ENCODE data around the gene PPWD1.
"Not testable (repeated sequence)": the region's sequence is repeated elsewhere in the genome, so short reads cannot be mapped to it uniquely, and the experiment has no call there.

Gene PPWD1

GRCh38 chr5:65562731-65563701 is at the start of gene PPWD1, which contains the start of gene CENPK:
Gene PPWD1 (plus strand): TSS chr5:65563296. CDS start chr5:65563311, 15 bp downstream.
Gene CENPK (minus strand): TSS chr5:65563168. CDS start chr5:65554907, 8,261 bp downstream.
- DNase-seq (ENCODE audit: low read depth): peak; percentile 93

GRCh38 chr5:65525726-65526125 is 37.4 kb upstream of the PPWD1 start:
- DNase-seq (ENCODE audit: low read depth): no peak

GRCh38 chr5:65530904-65531303 is 32.2 kb upstream of the PPWD1 start:
- DNase-seq (ENCODE audit: low read depth): no peak

- DNase-seq (ENCODE audit: low read depth): peak; percentile 12
Observed at GRCh38 chr5:65535529-65535987, 27.5 kb upstream of the PPWD1 start.

GRCh38 chr5:65539827-65540226 is 23.3 kb upstream of the PPWD1 start:
- DNase-seq (ENCODE audit: low read depth): no peak

- DNase-seq (ENCODE audit: low read depth): no peak
Observed at GRCh38 chr5:65544473-65544872, 18.6 kb upstream of the PPWD1 start.

- no peak for DNase-seq (ENCODE audit: low read depth)
Observed at GRCh38 chr5:65546141-65546540, 17.0 kb upstream of the PPWD1 start.

GRCh38 chr5:65548281-65548680 is 14.8 kb upstream of the PPWD1 start:
- no peak for DNase-seq (ENCODE audit: low read depth)

- no peak for DNase-seq (ENCODE audit: low read depth)
Observed at GRCh38 chr5:65553941-65554340, 9.2 kb upstream of the PPWD1 start.

- no peak for DNase-seq (ENCODE audit: low read depth)
Observed at GRCh38 chr5:65555287-65555686, 7.8 kb upstream of the PPWD1 start.

GRCh38 chr5:65556181-65556580 is 6.9 kb upstream of the PPWD1 start:
- DNase-seq (ENCODE audit: low read depth): no peak

- DNase-seq (ENCODE audit: low read depth): no peak
Observed at GRCh38 chr5:65556718-65557117, 6.4 kb upstream of the PPWD1 start.

GRCh38 chr5:65563777-65564176 is 681 bp downstream of the PPWD1 start:
- DNase-seq (ENCODE audit: low read depth): no peak

- no peak for DNase-seq (ENCODE audit: low read depth)
Observed at GRCh38 chr5:65566505-65566904, 3.4 kb downstream of the PPWD1 start.

- DNase-seq (ENCODE audit: low read depth): no peak
Observed at GRCh38 chr5:65570598-65571226, 7.6 kb downstream of the PPWD1 start.

- DNase-seq (ENCODE audit: low read depth): no peak
Observed at GRCh38 chr5:65577141-65577540, 14.0 kb downstream of the PPWD1 start.

- DNase-seq (ENCODE audit: low read depth): no peak
Observed at GRCh38 chr5:65588694-65589093, 25.6 kb downstream of the PPWD1 start.

- DNase-seq (ENCODE audit: low read depth): not testable (repeated sequence)
Observed at GRCh38 chr5:65601761-65602160, 38.7 kb downstream of the PPWD1 start.

- DNase-seq (ENCODE audit: low read depth): no peak
Observed at GRCh38 chr5:65611524-65611923, 48.4 kb downstream of the PPWD1 start.

- no peak for DNase-seq (ENCODE audit: low read depth)
Observed at GRCh38 chr5:65612298-65612907, 49.3 kb downstream of the PPWD1 start.

- DNase-seq (ENCODE audit: low read depth): no peak
Observed at GRCh38 chr5:65620021-65620420, 56.9 kb downstream of the PPWD1 start.

GRCh38 chr5:65621961-65622360 is 58.9 kb downstream of the PPWD1 start:
- not testable (repeated sequence) for DNase-seq (ENCODE audit: low read depth)

GRCh38 chr5:65623482-65623881 is 60.4 kb downstream of the PPWD1 start:
- DNase-seq (ENCODE audit: low read depth): no peak

All from stromal cell of bone marrow (primary cell).